Measurements from ENCODE around the gene NGB. TPM values are rescaled to one million over a fixed set of nuclear protein-coding genes. Genes with fewer than 3 reads are reported as not detected.

NGB gene
- total RNA-seq, 1 experiment from 2014 or later, result not detected

DNA sequence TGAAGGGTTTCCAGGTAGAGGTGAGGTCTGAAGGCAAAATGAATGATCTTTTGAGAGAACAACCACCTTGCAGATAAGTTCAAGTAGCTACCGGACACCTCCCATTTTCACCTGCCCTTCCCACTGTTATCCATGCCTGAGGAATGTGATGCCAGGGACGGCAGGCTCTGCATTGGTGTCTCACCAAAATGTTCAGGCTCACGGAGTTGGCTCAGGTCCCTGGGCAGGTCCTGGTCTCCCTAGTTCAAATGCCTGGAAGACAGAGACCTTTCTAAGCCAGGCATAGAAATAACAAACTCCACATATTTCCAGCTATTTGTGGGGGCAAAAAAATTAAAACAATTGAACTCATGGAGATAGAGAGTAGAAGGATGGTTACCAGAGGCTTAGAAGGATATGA lies 53.5 kb downstream of the NGB start:
- peaks cover 21% of the 10 kb centered on the region for H3K27me3 ChIP-seq (ENCODE audit: low read length)
- no peak overlapping the region for H3K4me2 ChIP-seq (ENCODE audit: low read length)
- H3K4me3 ChIP-seq (ENCODE audit: low read length), result no peak overlapping the region
- peaks cover 3% of the 10 kb centered on the region; the same call in 1 of the 2 replicates for H3K4me1 ChIP-seq (ENCODE audit: insufficient read depth, low read length)
- no peaks in the 10 kb centered on the region for H3F3A ChIP-seq (ENCODE audit: low read length, unreplicated experiment)
- BruUV-seq (replicated peaks), result no TSS peak
- H3K9ac ChIP-seq (ENCODE audit: low read length), result no peak overlapping the region
- CTCF ChIA-PET, result no interaction called here
- H3K9me3 ChIP-seq (ENCODE audit: low read length), result no peaks in the 10 kb centered on the region
- H2AFZ ChIP-seq (ENCODE audit: low read length), result no peak overlapping the region
- H3K27ac ChIP-seq (ENCODE audit: low read length), result no peak overlapping the region
- POLR2A ChIA-PET (ENCODE audit: unreplicated experiment), result no interaction called here
- no peaks in the 10 kb centered on the region for H4K20me1 ChIP-seq (ENCODE audit: low read length)
- no peak for DNase-seq
- no peak for TF ChIP-seq EZH2 (IDR thresholded peaks at IDR 0.05; ENCODE audit: low read length, unreplicated experiment)
- TF ChIP-seq EZH2phosphoT487 (IDR thresholded peaks at IDR 0.05; ENCODE audit: borderline replicate concordance, low read length), result no peak
- TF ChIP-seq, protein P1, sequence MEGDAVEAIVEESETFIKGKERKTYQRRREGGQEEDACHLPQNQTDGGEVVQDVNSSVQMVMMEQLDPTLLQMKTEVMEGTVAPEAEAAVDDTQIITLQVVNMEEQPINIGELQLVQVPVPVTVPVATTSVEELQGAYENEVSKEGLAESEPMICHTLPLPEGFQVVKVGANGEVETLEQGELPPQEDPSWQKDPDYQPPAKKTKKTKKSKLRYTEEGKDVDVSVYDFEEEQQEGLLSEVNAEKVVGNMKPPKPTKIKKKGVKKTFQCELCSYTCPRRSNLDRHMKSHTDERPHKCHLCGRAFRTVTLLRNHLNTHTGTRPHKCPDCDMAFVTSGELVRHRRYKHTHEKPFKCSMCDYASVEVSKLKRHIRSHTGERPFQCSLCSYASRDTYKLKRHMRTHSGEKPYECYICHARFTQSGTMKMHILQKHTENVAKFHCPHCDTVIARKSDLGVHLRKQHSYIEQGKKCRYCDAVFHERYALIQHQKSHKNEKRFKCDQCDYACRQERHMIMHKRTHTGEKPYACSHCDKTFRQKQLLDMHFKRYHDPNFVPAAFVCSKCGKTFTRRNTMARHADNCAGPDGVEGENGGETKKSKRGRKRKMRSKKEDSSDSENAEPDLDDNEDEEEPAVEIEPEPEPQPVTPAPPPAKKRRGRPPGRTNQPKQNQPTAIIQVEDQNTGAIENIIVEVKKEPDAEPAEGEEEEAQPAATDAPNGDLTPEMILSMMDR (conservative IDR thresholded peaks at IDR 0.05; ENCODE audit: low read depth, low read length), result no peak
- no peaks in the 10 kb centered on the region for H3K36me3 ChIP-seq (ENCODE audit: low read depth, low read length)
- H3K9me2 ChIP-seq (replicated peaks; ENCODE audit: low read length), result no peaks in the 10 kb centered on the region
- no peak for ATAC-seq
- H3K79me2 ChIP-seq (ENCODE audit: low read length), result no peaks in the 10 kb centered on the region
- intact Hi-C loops (cut with micrococcal nuclease), result no loop called here

Small RNA genes lying within 50 kb of the gene (microRNA-seq; reads per million reads assigned to microRNA genes)
- gene MIR1260A (ENCODE audit: unreplicated experiment), result not detected

Other genes with a start within 250 kb of the NGB start
- gene IRF2BPL, start 242.5 kb downstream of the NGB start, total RNA-seq (2014; rRNA removed), result 113 and 146 TPM in 2 replicates
- gene CIPC, start 172.9 kb downstream of the NGB start, total RNA-seq (2014; rRNA removed), result 26.0 and 26.6 TPM in 2 replicates
- gene ZDHHC22, start 129.4 kb downstream of the NGB start, total RNA-seq (2014; rRNA removed), result 0.15 and 0.81 TPM in 2 replicates
- 4.0 and 5.4 TPM in 2 replicates for gene TMEM63C, start 89.4 kb downstream of the NGB start, total RNA-seq (2014; rRNA removed)
- 57.6 and 67.6 TPM in 2 replicates for gene POMT2, start 49.7 kb upstream of the NGB start, total RNA-seq (2014; rRNA removed)
- gene GSTZ1, start 49.8 kb upstream of the NGB start, total RNA-seq (2014; rRNA removed), result 49.9 and 57.4 TPM in 2 replicates
- gene TMED8, start 105.9 kb upstream of the NGB start, total RNA-seq (2014; rRNA removed), result 16.8 and 17.8 TPM in 2 replicates
- 1.2 and 6.2 TPM in 2 replicates for gene SAMD15, start 106.2 kb upstream of the NGB start, total RNA-seq (2014; rRNA removed)
- gene NOXRED1, start 152.3 kb upstream of the NGB start, total RNA-seq (2014; rRNA removed), result 0.33 and 0.46 TPM in 2 replicates
- 20.1 and 20.2 TPM in 2 replicates for gene VIPAS39, start 186.4 kb upstream of the NGB start, total RNA-seq (2014; rRNA removed)
- gene AHSA1, start 186.9 kb upstream of the NGB start, total RNA-seq (2014; rRNA removed), result 215 and 217 TPM in 2 replicates
- gene ISM2, start 227.6 kb upstream of the NGB start, total RNA-seq (2014; rRNA removed), result 0.95 TPM in 1 of 2 replicates, not detected in the other